Uterus (tissue), 2 donors: ENCODE data around the gene RAD51B.

Source experiments
- POLR2A ChIP-seq, 2 donors: fragments of 450-650 bp; IDR thresholded peaks; one replicate each; pipeline ENCODE4 v1.6.1; 2016; ENCODE audit warnings: antibody characterized with exemption in 2 of 2, mild to moderate bottlenecking in 1 of 2, moderate library complexity in 1 of 2
- TF ChIP-seq, protein P1 (sequence below), 4 experiments: fragments of 200-600 bp in 2 of 4; fragments of 450-650 bp in 2 of 4; sonication (generic) in 2 of 4; IDR thresholded peaks; one replicate each; pipeline ENCODE4 v1.5.1; 2016 to 2019; ENCODE audit warnings: antibody characterized with exemption in 4 of 4, mild to moderate bottlenecking in 2 of 4, moderate library complexity in 1 of 4

DNA sequence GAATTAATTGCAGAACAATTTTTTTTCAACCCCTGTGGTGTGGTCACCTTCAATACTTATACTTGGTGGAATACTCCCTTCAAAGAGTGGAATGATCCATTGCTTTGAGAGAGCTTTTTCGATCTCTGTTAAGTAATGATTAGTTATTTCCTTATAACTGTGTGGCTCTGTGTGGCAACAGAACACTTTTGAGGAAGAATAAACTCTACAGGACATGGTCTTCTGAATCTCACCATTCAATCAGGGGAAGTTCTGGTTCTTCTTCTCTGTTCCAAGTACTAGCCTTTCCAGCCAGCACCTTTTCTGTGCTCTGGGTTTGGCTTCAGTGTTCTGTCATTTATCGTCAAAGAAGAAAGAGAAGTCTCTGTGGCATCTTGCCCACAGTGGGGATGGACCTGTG lies 604.1 kb downstream of the RAD51B start:
- TF ChIP-seq, protein P1, sequence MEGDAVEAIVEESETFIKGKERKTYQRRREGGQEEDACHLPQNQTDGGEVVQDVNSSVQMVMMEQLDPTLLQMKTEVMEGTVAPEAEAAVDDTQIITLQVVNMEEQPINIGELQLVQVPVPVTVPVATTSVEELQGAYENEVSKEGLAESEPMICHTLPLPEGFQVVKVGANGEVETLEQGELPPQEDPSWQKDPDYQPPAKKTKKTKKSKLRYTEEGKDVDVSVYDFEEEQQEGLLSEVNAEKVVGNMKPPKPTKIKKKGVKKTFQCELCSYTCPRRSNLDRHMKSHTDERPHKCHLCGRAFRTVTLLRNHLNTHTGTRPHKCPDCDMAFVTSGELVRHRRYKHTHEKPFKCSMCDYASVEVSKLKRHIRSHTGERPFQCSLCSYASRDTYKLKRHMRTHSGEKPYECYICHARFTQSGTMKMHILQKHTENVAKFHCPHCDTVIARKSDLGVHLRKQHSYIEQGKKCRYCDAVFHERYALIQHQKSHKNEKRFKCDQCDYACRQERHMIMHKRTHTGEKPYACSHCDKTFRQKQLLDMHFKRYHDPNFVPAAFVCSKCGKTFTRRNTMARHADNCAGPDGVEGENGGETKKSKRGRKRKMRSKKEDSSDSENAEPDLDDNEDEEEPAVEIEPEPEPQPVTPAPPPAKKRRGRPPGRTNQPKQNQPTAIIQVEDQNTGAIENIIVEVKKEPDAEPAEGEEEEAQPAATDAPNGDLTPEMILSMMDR (IDR thresholded peaks at IDR 0.05): no peak
- TF ChIP-seq POLR2A (IDR thresholded peaks at IDR 0.05): no peak
